GM12878 (cell line): ENCODE data around the gene IDS. TPM values are rescaled to one million over a fixed set of nuclear protein-coding genes. Genes with fewer than 3 reads are reported as not detected.

Source experiments
- ATAC-seq: fragments of 200-7000 bp; cut with Tn5 transposase; 3 replicates; pipeline ENCODE4 v1.9.1; 2020; ENCODE audit warnings: mild to moderate bottlenecking, moderate library complexity
- BruUV-seq: library from RNA; stranded (reverse); fragments of 400-500 nt; replicated peaks from 2 replicates; lab custom pipeline; 2021; lab: Mats Ljungman, UMichigan
- CTCF ChIA-PET: fragments of 300-600 bp; sonication (Branson Sonifier 250); formaldehyde crosslinking; extraction: SDS; loops from one replicate; lab custom pipeline; 2021; ENCODE audit warnings: inconsistent platforms; lab: Yijun Ruan, JAX
- POLR2A ChIA-PET: fragments of 350-600 bp; formaldehyde crosslinking; extraction: SDS; loops from one replicate; lab custom pipeline; 2021; ENCODE audit warnings: inconsistent platforms; lab: Charles Lee
- RAD21 ChIA-PET: fragments of 300-600 bp; sonication (Branson Sonifier 250); formaldehyde crosslinking; loops from one replicate; lab custom pipeline; 2023; ENCODE audit warnings: antibody characterized with exemption; ENCODE audit not compliant: unreplicated experiment; lab: Charles Lee
- SMC1A ChIA-PET: fragments of 300-600 bp; sonication (Branson Sonifier 250); formaldehyde crosslinking; loops from one replicate; lab custom pipeline; 2023; ENCODE audit not compliant: unreplicated experiment, uncharacterized antibody; lab: Charles Lee
- DNase-seq: peaks from one replicate; pipeline ENCODE4 v3.0.0-alpha.2; 2011; ENCODE audit warnings: low read depth, low spot score
- FAIRE-seq: peaks from 3 replicates; lab custom pipeline; 2011; peaks lifted over from hg19 to GRCh38; lab: Jason Lieb, UNC
- H2AFZ ChIP-seq: 2 replicates; pipeline ENCODE4 v1.6.0; 2011; ENCODE audit warnings: low read depth, low read length, control low read depth; ENCODE audit not compliant: control insufficient read depth
- H3K27ac ChIP-seq: 2 replicates; pipeline ENCODE4 v1.5.1; 2011; ENCODE audit warnings: control low read depth; ENCODE audit not compliant: control insufficient read depth, insufficient read depth
- H3K27me3 ChIP-seq, 2 experiments: replicated peaks in 1 of 2; 2 replicates each; pipeline versions ENCODE4 v1.6.0 to v1.6.1; 2011; ENCODE audit warnings: low read length in 1 of 2; ENCODE audit not compliant: control insufficient read depth in 2 of 2, insufficient read depth in 2 of 2
- H3K36me3 ChIP-seq, 2 experiments: 2 replicates each; pipeline ENCODE4 v1.5.1; 2011; ENCODE audit warnings: low read length in 1 of 2; ENCODE audit not compliant: control insufficient read depth in 2 of 2, insufficient read depth in 2 of 2
- H3K4me1 ChIP-seq: 2 replicates; pipeline ENCODE4 v1.6.1; 2011; ENCODE audit warnings: mild to moderate bottlenecking, low read length, moderate library complexity, mixed read lengths; ENCODE audit not compliant: control insufficient read depth, insufficient read depth
- H3K4me2 ChIP-seq: 2 replicates; pipeline ENCODE4 v1.6.0; 2011; ENCODE audit warnings: control low read depth; ENCODE audit not compliant: control insufficient read depth, insufficient read depth
- H3K4me3 ChIP-seq: fragments of 200-600 bp; sonication (generic); 2 replicates; pipeline ENCODE4 v1.5.1; 2016
- H3K79me2 ChIP-seq: 2 replicates; pipeline ENCODE4 v1.6.0; 2011; ENCODE audit warnings: low read length; ENCODE audit not compliant: control insufficient read depth, insufficient read depth
- H3K9ac ChIP-seq: 2 replicates; pipeline ENCODE4 v1.8.0; 2011; ENCODE audit warnings: low read length, control low read depth, mixed read lengths; ENCODE audit not compliant: control insufficient read depth, insufficient read depth
- H3K9me3 ChIP-seq: replicated peaks from 3 replicates; pipeline ENCODE4 v1.5.1; 2011; ENCODE audit warnings: mild to moderate bottlenecking, low read length; ENCODE audit not compliant: control insufficient read depth, insufficient read depth
- H4K20me1 ChIP-seq: 2 replicates; pipeline ENCODE4 v1.6.0; 2011; ENCODE audit not compliant: control insufficient read depth, insufficient read depth
- CBX5 ChIP-seq: sonication (generic); IDR thresholded peaks from 2 replicates; pipeline ENCODE4 v1.6.1; 2016; ENCODE audit warnings: low read depth, moderate library complexity, mild to moderate bottlenecking, inconsistent platforms
- DPF2 ChIP-seq: fragments of 450-650 bp; IDR thresholded peaks from 2 replicates; pipeline ENCODE4 v1.6.1; 2017; ENCODE audit warnings: mild to moderate bottlenecking
- GABPA ChIP-seq: IDR thresholded peaks from 2 replicates; pipeline ENCODE4 v1.6.1; 2014; ENCODE audit warnings: antibody characterized with exemption, low read depth, mild to moderate bottlenecking, inconsistent platforms
- HCFC1 ChIP-seq: fragments of 150-350 bp; IDR thresholded peaks from 2 replicates; pipeline ENCODE4 v1.6.1; 2014; ENCODE audit warnings: low read length
- NFIC ChIP-seq: IDR thresholded peaks from 2 replicates; pipeline ENCODE4 v1.6.1; 2012; ENCODE audit warnings: low read depth, mild to moderate bottlenecking, inconsistent platforms, low read length, moderate library complexity
- NR2C1 ChIP-seq: fragments of 450-650 bp; IDR thresholded peaks from 2 replicates; pipeline ENCODE4 v1.6.1; 2017; ENCODE audit warnings: antibody characterized with exemption, mild to moderate bottlenecking, moderate library complexity
- RB1 ChIP-seq: fragments of 450-650 bp; formaldehyde crosslinking; IDR thresholded peaks from 2 replicates; pipeline ENCODE4 v1.6.1; 2017; ENCODE audit warnings: mild to moderate bottlenecking, borderline replicate concordance
- RELA ChIP-seq: fragments of 450-650 bp; IDR thresholded peaks from 2 replicates; pipeline ENCODE4 v1.8.0; 2014; ENCODE audit warnings: borderline replicate concordance; ENCODE audit not compliant: partially characterized antibody
- RUNX3 ChIP-seq: IDR thresholded peaks from 2 replicates; pipeline ENCODE4 v1.6.1; 2012; ENCODE audit warnings: low read length, inconsistent platforms
- TCF12 ChIP-seq: IDR thresholded peaks from 2 replicates; pipeline ENCODE4 v1.6.1; 2011; ENCODE audit warnings: low read depth, mild to moderate bottlenecking, low read length
- TCF7 ChIP-seq: IDR thresholded peaks from 2 replicates; pipeline ENCODE4 v1.6.1; 2014; ENCODE audit warnings: antibody characterized with exemption, borderline replicate concordance
- whole genome bisulfite sequencing: methylation state at CpG from one replicate; pipeline ENCODE4 v1.1.6; 2016; ENCODE audit warnings: low lambda C conversion rate; ENCODE audit not compliant: insufficient replicate concordance, insufficient coverage; ENCODE audit errors: missing lambda C conversion rate; 5-methylcytosine and 5-hydroxymethylcytosine counted together
- in situ Hi-C: fragments of 300-500 bp; cut with MboI; formaldehyde crosslinking; loops from 9 replicates; pipeline ENCODE4 v1.14.3; 2018; ENCODE audit warnings: mixed read lengths
- intact Hi-C: fragments of 100-400 bp; cut with micrococcal nuclease; formaldehyde crosslinking; loops from one replicate; pipeline ENCODE4 v1.14.2; 2022; ENCODE audit not compliant: unreplicated experiment
- polyA plus RNA-seq, 11 experiments: library from polyadenylated mRNA; depleted of rRNA in 4 of 11; unstranded in 6 of 11; stranded (reverse) in 5 of 11; fragments of >200 nt; fragmentation: Nextera tagmentation in 4 of 11; fragmentation: Illumina TruSeq in 1 of 11; extraction: Ambion mirVana in 4 of 11; extraction: Trizol in 1 of 11; gene quantifications; 1 replicate in 1 of 11; 2 replicates in 10 of 11; pipeline versions ENCODE4 v1.2.1 to v1.2.3, GENCODE V29; 2011 to 2016; ENCODE audit warnings: inconsistent platforms in 2 of 11, missing spikeins in 2 of 11, low read depth in 1 of 11
- total RNA-seq, 4 experiments: library from RNA; depleted of rRNA in 3 of 4; stranded (reverse); fragments of >200 nt in 3 of 4; fragmentation: Illumina TruSeq in 1 of 4; extraction: Trizol in 1 of 4; gene quantifications; 2 replicates each; pipeline versions ENCODE4 v1.2.1 to v1.2.3, GENCODE V29; 2013 to 2021
- TF ChIP-seq, protein P1 (sequence below): fragments of 450-650 bp; IDR thresholded peaks from 2 replicates; pipeline ENCODE4 v1.6.1; 2018; ENCODE audit warnings: mild to moderate bottlenecking, low read depth, moderate library complexity; ENCODE audit not compliant: partially characterized antibody
- TF ChIP-seq, protein P2 (sequence below): fragments of 450-650 bp; IDR thresholded peaks from 2 replicates; pipeline ENCODE4 v1.6.1; 2018; ENCODE audit warnings: borderline replicate concordance, mild to moderate bottlenecking; ENCODE audit not compliant: partially characterized antibody
- TF ChIP-seq, protein P3 (sequence below): fragments of 450-650 bp; IDR thresholded peaks from 2 replicates; pipeline ENCODE4 v1.6.1; 2017; ENCODE audit warnings: mild to moderate bottlenecking, low read depth, inconsistent platforms; ENCODE audit not compliant: poor library complexity, severe bottlenecking

The IDS gene
- total and polyA plus RNA-seq, 10 of the 15 experiments (the other 5 are each of a cell fraction or from before 2014, with no cell fraction given): 6.1 to 79.1 (median 51.7) TPM

DNA sequence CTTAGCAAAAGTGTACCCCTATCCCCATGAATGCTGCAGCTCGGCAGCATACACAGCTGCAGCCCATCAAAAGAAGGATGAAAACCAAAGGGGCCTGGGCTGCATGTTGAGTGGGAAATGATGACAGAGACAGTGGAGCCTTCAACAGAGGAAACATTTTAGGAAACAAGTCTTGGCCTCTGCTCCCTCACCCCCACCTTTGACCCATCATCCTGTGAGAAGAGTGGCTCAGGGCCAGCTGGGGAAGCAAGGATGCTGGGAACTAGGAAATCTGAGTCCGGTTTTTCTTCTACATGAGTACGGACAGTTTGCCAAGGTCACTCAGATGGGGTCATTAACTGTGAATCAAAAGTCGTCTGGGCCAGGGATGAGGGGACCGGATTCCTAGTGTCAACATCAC, 37.2 kb downstream of the IDS start:
- Histone ChIP-seq H2AFZ (no peak overlapping the region), H3K79me2 (no peaks in the 10 kb centered on the region), H3K27me3 (no peaks in the 10 kb centered on the region; a peak in 1 of 4 replicates), H3K9ac (no peak overlapping the region), H3K4me2 (no peak overlapping the region), H3K36me3 (no peaks in the 10 kb centered on the region), H4K20me1 (no peaks in the 10 kb centered on the region), H3K27ac (no peak overlapping the region), H3K4me1 (no peaks in the 10 kb centered on the region), H3K4me3 (no peak overlapping the region), H3K9me3 (no peaks in the 10 kb centered on the region)
- FAIRE-seq (no peak), DNase-seq (no peak), ATAC-seq (no peak)
- CTCF ChIA-PET: interaction anchor here (0.6 to 6.2 kb wide), 3 partner anchors 95 to 1419 kb away, joined by 3 to 59 read pairs (median 3); no protein-coding TSS in a partner anchor
- SMC1A ChIA-PET: interaction anchor here (0.5 to 2.1 kb wide), 2 partner anchors 181 to 1430 kb away, joined by 3 to 6 read pairs; no protein-coding TSS in a partner anchor
- WGBS: 31% methylated on average over 5 of the region's 5 CpGs
- TF ChIP-seq TCF7 (no peak), NFIC (no peak), CBX5 (no peak), TCF12 (no peak), RELA (no peak), RUNX3 (no peak), GABPA (no peak), DPF2 (no peak), RB1 (no peak), HCFC1 (no peak), NR2C1 (no peak)
- TF ChIP-seq, protein P1, sequence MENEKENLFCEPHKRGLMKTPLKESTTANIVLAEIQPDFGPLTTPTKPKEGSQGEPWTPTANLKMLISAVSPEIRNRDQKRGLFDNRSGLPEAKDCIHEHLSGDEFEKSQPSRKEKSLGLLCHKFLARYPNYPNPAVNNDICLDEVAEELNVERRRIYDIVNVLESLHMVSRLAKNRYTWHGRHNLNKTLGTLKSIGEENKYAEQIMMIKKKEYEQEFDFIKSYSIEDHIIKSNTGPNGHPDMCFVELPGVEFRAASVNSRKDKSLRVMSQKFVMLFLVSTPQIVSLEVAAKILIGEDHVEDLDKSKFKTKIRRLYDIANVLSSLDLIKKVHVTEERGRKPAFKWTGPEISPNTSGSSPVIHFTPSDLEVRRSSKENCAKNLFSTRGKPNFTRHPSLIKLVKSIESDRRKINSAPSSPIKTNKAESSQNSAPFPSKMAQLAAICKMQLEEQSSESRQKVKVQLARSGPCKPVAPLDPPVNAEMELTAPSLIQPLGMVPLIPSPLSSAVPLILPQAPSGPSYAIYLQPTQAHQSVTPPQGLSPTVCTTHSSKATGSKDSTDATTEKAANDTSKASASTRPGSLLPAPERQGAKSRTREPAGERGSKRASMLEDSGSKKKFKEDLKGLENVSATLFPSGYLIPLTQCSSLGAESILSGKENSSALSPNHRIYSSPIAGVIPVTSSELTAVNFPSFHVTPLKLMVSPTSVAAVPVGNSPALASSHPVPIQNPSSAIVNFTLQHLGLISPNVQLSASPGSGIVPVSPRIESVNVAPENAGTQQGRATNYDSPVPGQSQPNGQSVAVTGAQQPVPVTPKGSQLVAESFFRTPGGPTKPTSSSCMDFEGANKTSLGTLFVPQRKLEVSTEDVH: no peak
- TF ChIP-seq, protein P2, sequence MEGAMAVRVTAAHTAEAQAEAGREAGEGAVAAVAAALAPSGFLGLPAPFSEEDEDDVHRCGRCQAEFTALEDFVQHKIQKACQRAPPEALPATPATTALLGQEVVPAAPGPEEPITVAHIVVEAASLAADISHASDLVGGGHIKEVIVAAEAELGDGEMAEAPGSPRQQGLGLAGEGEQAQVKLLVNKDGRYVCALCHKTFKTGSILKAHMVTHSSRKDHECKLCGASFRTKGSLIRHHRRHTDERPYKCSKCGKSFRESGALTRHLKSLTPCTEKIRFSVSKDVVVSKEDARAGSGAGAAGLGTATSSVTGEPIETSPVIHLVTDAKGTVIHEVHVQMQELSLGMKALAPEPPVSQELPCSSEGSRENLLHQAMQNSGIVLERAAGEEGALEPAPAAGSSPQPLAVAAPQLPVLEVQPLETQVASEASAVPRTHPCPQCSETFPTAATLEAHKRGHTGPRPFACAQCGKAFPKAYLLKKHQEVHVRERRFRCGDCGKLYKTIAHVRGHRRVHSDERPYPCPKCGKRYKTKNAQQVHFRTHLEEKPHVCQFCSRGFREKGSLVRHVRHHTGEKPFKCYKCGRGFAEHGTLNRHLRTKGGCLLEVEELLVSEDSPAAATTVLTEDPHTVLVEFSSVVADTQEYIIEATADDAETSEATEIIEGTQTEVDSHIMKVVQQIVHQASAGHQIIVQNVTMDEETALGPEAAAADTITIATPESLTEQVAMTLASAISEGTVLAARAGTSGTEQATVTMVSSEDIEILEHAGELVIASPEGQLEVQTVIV: no peak
- TF ChIP-seq, protein P3, sequence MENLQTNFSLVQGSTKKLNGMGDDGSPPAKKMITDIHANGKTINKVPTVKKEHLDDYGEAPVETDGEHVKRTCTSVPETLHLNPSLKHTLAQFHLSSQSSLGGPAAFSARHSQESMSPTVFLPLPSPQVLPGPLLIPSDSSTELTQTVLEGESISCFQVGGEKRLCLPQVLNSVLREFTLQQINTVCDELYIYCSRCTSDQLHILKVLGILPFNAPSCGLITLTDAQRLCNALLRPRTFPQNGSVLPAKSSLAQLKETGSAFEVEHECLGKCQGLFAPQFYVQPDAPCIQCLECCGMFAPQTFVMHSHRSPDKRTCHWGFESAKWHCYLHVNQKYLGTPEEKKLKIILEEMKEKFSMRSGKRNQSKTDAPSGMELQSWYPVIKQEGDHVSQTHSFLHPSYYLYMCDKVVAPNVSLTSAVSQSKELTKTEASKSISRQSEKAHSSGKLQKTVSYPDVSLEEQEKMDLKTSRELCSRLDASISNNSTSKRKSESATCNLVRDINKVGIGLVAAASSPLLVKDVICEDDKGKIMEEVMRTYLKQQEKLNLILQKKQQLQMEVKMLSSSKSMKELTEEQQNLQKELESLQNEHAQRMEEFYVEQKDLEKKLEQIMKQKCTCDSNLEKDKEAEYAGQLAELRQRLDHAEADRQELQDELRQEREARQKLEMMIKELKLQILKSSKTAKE: no peak
- intact Hi-C loops: no loop called here
- in situ Hi-C loops: no loop called here
- RAD21 ChIA-PET: no interaction called here
- POLR2A ChIA-PET: no interaction called here
- BruUV-seq: no TSS peak
